ENCODE results near the gene MBOAT1.

Gene MBOAT1

GRCh38 chr6:20129290-20130088 lies 82.8 kb downstream of the MBOAT1 start:
- DNase-seq, result no peak

- DNase-seq, result no peak
Observed at GRCh38 chr6:20128018-20128417, 84.3 kb downstream of the MBOAT1 start.

- DNase-seq, result peak; percentile 45
Observed at GRCh38 chr6:20126789-20127653, 85.2 kb downstream of the MBOAT1 start.

- no peak for DNase-seq
Observed at GRCh38 chr6:20126102-20126752, 86.0 kb downstream of the MBOAT1 start.

GRCh38 chr6:20124545-20124944 lies 87.7 kb downstream of the MBOAT1 start:
- no peak for DNase-seq

GRCh38 chr6:20119485-20119884 lies 92.8 kb downstream of the MBOAT1 start:
- DNase-seq, result no peak

- DNase-seq, result no peak
Observed at GRCh38 chr6:20118892-20119291, 93.4 kb downstream of the MBOAT1 start.

GRCh38 chr6:20117474-20117873 lies 94.8 kb downstream of the MBOAT1 start:
- peak; percentile 11 for DNase-seq

GRCh38 chr6:20116792-20117191 lies 95.5 kb downstream of the MBOAT1 start:
- DNase-seq, result no peak

- no peak for DNase-seq
Observed at GRCh38 chr6:20115246-20115980, 96.9 kb downstream of the MBOAT1 start.

- no peak for DNase-seq
Observed at GRCh38 chr6:20113649-20114224, 98.5 kb downstream of the MBOAT1 start.

GRCh38 chr6:20112841-20113240 lies 99.4 kb downstream of the MBOAT1 start:
- DNase-seq, result no peak

GRCh38 chr6:20112241-20112640 lies 100.0 kb downstream of the MBOAT1 start:
- DNase-seq, result no peak

- no peak for DNase-seq
Observed at GRCh38 chr6:20110478-20110877, 101.8 kb downstream of the MBOAT1 start.

- DNase-seq, result no peak
Observed at GRCh38 chr6:20109526-20109925, 102.7 kb downstream of the MBOAT1 start.

GRCh38 chr6:20105838-20106237 lies 106.4 kb downstream of the MBOAT1 start:
- no peak for DNase-seq

- DNase-seq, result no peak
Observed at GRCh38 chr6:20104696-20105095, 107.6 kb downstream of the MBOAT1 start.

- DNase-seq, result no peak
Observed at GRCh38 chr6:20102397-20103073, 109.7 kb downstream of the MBOAT1 start.

GRCh38 chr6:20099156-20099555 lies 113.1 kb downstream of the MBOAT1 start:
- no peak for DNase-seq

GRCh38 chr6:20098267-20098876 lies 113.9 kb downstream of the MBOAT1 start:
- no peak for DNase-seq

- DNase-seq, result no peak
Observed at GRCh38 chr6:20096536-20096935, 115.7 kb downstream of the MBOAT1 start.

Measured in fibroblast of skin of right biceps (primary cell).